A549 (cell line): Measurements from ENCODE around the gene ADAM8.

Source experiments
- POLR2A ChIP-seq: IDR thresholded peaks from 2 replicates; pipeline ENCODE4 v1.6.1; 2012; ENCODE audit warnings: mild to moderate bottlenecking, low read length
- POLR2AphosphoS2 ChIP-seq: conservative IDR thresholded peaks from 2 replicates; pipeline ENCODE4 v1.6.1; 2012; ENCODE audit warnings: low read length, improper control_type of control experiment, inconsistent platforms

GRCh38 chr10:133216776-133217175 is 59.9 kb downstream of the ADAM8 start:
- TF ChIP-seq POLR2A (no peak), POLR2AphosphoS2 (no peak)
